Measurements from ENCODE around the gene PRRX2. TPM values are rescaled to one million over a fixed set of nuclear protein-coding genes. Genes with fewer than 3 reads are reported as not detected.

PRRX2 gene
- total RNA-seq, 1 experiment from 2014 or later = 10.7 TPM

DNA sequence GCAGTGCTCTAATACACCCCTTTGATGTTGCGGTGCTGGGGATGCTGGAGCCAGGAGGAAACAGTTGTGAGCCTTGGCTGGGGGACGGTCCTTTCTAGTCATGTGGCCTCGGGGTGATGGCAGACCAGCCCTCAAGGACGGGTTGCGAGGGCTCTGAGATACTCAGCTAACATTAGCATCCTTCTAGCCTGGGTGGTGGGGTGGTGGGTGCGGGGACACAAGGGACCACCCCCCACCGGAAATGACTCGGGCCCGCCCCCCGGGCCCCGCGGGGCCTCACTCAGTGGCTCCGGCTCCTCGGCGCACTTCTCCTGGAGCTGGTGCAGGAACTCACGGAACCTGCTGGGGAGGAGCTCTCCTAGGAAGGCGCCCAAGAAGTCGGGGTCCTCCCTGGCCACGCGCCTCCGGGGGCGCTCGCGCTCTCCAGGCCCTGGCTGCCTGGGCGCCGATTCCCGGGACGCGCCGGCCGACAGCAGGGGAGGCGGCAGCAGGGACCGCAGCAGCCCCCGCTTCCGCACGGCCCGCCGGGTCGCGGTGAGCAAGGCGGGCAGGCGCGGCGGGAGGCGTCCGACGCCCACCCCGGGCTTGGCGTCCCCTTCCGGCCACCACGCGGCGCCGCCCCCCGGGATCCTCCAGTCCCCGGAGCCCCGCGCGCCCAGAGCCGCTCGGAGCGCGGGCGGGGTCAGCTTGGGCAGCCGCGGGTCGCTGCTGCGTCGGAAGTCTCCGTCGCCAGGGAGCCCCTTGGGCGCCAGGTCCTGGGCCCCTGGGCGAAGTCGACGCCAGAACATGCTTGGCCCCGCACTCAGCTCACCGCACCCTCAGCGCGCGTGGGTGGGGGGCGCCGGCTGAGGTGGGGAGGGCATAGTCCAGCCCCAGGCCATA is 45.4 kb upstream of the PRRX2 start (continued):
- TF ChIP-seq, protein P1, sequence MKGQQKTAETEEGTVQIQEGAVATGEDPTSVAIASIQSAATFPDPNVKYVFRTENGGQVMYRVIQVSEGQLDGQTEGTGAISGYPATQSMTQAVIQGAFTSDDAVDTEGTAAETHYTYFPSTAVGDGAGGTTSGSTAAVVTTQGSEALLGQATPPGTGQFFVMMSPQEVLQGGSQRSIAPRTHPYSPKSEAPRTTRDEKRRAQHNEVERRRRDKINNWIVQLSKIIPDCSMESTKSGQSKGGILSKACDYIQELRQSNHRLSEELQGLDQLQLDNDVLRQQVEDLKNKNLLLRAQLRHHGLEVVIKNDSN (CRISPR knock-in tag; IDR thresholded peaks at IDR 0.05) = peak; percentile 67
- TF ChIP-seq, protein P2, sequence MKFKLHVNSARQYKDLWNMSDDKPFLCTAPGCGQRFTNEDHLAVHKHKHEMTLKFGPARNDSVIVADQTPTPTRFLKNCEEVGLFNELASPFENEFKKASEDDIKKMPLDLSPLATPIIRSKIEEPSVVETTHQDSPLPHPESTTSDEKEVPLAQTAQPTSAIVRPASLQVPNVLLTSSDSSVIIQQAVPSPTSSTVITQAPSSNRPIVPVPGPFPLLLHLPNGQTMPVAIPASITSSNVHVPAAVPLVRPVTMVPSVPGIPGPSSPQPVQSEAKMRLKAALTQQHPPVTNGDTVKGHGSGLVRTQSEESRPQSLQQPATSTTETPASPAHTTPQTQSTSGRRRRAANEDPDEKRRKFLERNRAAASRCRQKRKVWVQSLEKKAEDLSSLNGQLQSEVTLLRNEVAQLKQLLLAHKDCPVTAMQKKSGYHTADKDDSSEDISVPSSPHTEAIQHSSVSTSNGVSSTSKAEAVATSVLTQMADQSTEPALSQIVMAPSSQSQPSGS (CRISPR knock-in tag; IDR thresholded peaks at IDR 0.05; ENCODE audit: borderline replicate concordance, low read depth) = no peak
- TF ChIP-seq ESRRA (CRISPR knock-in tag; IDR thresholded peaks at IDR 0.05; ENCODE audit: borderline replicate concordance) (no peak), JUN (CRISPR knock-in tag; IDR thresholded peaks at IDR 0.05) (no peak), MYBL2 (CRISPR knock-in tag; IDR thresholded peaks at IDR 0.05) (0 out of 2 replicates have a peak, but pooled peaks have one; percentile 19), CREM (CRISPR knock-in tag; IDR thresholded peaks at IDR 0.05) (no peak), PREB (CRISPR knock-in tag; IDR thresholded peaks at IDR 0.05; ENCODE audit: borderline replicate concordance) (no peak), NR3C1 (CRISPR knock-in tag; conservative IDR thresholded peaks at IDR 0.05; ENCODE audit: low read depth) (no peak), GRHL2 (CRISPR knock-in tag; IDR thresholded peaks at IDR 0.05; ENCODE audit: insufficient replicate concordance, severe bottlenecking) (no peak), NR1H2 (CRISPR knock-in tag; IDR thresholded peaks at IDR 0.05) (no peak), TEAD4 (CRISPR knock-in tag; IDR thresholded peaks at IDR 0.05) (no peak), SMAD4 (CRISPR knock-in tag; IDR thresholded peaks at IDR 0.05) (no peak), NR2C2 (CRISPR knock-in tag; IDR thresholded peaks at IDR 0.05) (no peak), ZNF219 (CRISPR knock-in tag; IDR thresholded peaks at IDR 0.05; ENCODE audit: borderline replicate concordance) (no peak), NFATC4 (CRISPR knock-in tag; IDR thresholded peaks at IDR 0.05) (no peak)
- TF ChIP-seq, protein P3, sequence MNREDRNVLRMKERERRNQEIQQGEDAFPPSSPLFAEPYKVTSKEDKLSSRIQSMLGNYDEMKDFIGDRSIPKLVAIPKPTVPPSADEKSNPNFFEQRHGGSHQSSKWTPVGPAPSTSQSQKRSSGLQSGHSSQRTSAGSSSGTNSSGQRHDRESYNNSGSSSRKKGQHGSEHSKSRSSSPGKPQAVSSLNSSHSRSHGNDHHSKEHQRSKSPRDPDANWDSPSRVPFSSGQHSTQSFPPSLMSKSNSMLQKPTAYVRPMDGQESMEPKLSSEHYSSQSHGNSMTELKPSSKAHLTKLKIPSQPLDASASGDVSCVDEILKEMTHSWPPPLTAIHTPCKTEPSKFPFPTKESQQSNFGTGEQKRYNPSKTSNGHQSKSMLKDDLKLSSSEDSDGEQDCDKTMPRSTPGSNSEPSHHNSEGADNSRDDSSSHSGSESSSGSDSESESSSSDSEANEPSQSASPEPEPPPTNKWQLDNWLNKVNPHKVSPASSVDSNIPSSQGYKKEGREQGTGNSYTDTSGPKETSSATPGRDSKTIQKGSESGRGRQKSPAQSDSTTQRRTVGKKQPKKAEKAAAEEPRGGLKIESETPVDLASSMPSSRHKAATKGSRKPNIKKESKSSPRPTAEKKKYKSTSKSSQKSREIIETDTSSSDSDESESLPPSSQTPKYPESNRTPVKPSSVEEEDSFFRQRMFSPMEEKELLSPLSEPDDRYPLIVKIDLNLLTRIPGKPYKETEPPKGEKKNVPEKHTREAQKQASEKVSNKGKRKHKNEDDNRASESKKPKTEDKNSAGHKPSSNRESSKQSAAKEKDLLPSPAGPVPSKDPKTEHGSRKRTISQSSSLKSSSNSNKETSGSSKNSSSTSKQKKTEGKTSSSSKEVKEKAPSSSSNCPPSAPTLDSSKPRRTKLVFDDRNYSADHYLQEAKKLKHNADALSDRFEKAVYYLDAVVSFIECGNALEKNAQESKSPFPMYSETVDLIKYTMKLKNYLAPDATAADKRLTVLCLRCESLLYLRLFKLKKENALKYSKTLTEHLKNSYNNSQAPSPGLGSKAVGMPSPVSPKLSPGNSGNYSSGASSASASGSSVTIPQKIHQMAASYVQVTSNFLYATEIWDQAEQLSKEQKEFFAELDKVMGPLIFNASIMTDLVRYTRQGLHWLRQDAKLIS (CRISPR knock-in tag; IDR thresholded peaks at IDR 0.05; ENCODE audit: borderline replicate concordance) = no peak
- TF ChIP-seq, protein P4, sequence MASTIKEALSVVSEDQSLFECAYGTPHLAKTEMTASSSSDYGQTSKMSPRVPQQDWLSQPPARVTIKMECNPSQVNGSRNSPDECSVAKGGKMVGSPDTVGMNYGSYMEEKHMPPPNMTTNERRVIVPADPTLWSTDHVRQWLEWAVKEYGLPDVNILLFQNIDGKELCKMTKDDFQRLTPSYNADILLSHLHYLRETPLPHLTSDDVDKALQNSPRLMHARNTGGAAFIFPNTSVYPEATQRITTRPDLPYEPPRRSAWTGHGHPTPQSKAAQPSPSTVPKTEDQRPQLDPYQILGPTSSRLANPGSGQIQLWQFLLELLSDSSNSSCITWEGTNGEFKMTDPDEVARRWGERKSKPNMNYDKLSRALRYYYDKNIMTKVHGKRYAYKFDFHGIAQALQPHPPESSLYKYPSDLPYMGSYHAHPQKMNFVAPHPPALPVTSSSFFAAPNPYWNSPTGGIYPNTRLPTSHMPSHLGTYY (CRISPR knock-in tag; IDR thresholded peaks at IDR 0.05) = no peak
- TF ChIP-seq, protein P5, sequence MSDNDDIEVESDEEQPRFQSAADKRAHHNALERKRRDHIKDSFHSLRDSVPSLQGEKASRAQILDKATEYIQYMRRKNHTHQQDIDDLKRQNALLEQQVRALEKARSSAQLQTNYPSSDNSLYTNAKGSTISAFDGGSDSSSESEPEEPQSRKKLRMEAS (CRISPR knock-in tag; IDR thresholded peaks at IDR 0.05) = peak; percentile 64; the same call in 1 of the 2 replicates
- TF ChIP-seq, protein P6, sequence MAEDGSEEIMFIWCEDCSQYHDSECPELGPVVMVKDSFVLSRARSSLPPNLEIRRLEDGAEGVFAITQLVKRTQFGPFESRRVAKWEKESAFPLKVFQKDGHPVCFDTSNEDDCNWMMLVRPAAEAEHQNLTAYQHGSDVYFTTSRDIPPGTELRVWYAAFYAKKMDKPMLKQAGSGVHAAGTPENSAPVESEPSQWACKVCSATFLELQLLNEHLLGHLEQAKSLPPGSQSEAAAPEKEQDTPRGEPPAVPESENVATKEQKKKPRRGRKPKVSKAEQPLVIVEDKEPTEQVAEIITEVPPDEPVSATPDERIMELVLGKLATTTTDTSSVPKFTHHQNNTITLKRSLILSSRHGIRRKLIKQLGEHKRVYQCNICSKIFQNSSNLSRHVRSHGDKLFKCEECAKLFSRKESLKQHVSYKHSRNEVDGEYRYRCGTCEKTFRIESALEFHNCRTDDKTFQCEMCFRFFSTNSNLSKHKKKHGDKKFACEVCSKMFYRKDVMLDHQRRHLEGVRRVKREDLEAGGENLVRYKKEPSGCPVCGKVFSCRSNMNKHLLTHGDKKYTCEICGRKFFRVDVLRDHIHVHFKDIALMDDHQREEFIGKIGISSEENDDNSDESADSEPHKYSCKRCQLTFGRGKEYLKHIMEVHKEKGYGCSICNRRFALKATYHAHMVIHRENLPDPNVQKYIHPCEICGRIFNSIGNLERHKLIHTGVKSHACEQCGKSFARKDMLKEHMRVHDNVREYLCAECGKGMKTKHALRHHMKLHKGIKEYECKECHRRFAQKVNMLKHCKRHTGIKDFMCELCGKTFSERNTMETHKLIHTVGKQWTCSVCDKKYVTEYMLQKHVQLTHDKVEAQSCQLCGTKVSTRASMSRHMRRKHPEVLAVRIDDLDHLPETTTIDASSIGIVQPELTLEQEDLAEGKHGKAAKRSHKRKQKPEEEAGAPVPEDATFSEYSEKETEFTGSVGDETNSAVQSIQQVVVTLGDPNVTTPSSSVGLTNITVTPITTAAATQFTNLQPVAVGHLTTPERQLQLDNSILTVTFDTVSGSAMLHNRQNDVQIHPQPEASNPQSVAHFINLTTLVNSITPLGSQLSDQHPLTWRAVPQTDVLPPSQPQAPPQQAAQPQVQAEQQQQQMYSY (CRISPR knock-in tag; IDR thresholded peaks at IDR 0.05) = no peak

Data from WTC11 (cell line).